Ishikawa (cell line): ENCODE results near the gene AGAP3.

Experiments
- CEBPB ChIP-seq: IDR thresholded peaks from 2 replicates; pipeline ENCODE4 v1.6.1; 2012
- CREB1 ChIP-seq: IDR thresholded peaks from 2 replicates; pipeline ENCODE4 v1.6.1; 2012; ENCODE audit warnings: low read depth
- EGR1 ChIP-seq: IDR thresholded peaks from 2 replicates; pipeline ENCODE4 v1.6.1; 2012
- EP300 ChIP-seq: IDR thresholded peaks from 2 replicates; pipeline ENCODE4 v1.6.1; 2012; ENCODE audit warnings: borderline replicate concordance
- FOXM1 ChIP-seq: IDR thresholded peaks from 2 replicates; pipeline ENCODE4 v1.6.1; 2012; ENCODE audit warnings: low read depth, borderline replicate concordance
- MAX ChIP-seq: IDR thresholded peaks from 2 replicates; pipeline ENCODE4 v1.6.1; 2012
- NFIC ChIP-seq: IDR thresholded peaks from 2 replicates; pipeline ENCODE4 v1.6.1; 2012
- RAD21 ChIP-seq: IDR thresholded peaks from 2 replicates; pipeline ENCODE4 v1.6.1; 2012; ENCODE audit warnings: low read depth
- REST ChIP-seq: IDR thresholded peaks from 2 replicates; pipeline ENCODE4 v1.6.1; 2012; ENCODE audit warnings: low read depth, mild to moderate bottlenecking
- TAF1 ChIP-seq: IDR thresholded peaks from 2 replicates; pipeline ENCODE4 v1.6.1; 2012; ENCODE audit warnings: low read depth, mild to moderate bottlenecking
- TCF12 ChIP-seq: IDR thresholded peaks from 2 replicates; pipeline ENCODE4 v1.6.1; 2012; ENCODE audit warnings: low read depth
- TEAD4 ChIP-seq: IDR thresholded peaks from 2 replicates; pipeline ENCODE4 v1.6.1; 2012
- USF1 ChIP-seq: IDR thresholded peaks from 2 replicates; pipeline ENCODE4 v1.6.1; 2012
- YY1 ChIP-seq: IDR thresholded peaks from 2 replicates; pipeline ENCODE4 v1.6.1; 2012; ENCODE audit warnings: low read depth
- ZBTB7A ChIP-seq: IDR thresholded peaks from 2 replicates; pipeline ENCODE4 v1.6.1; 2012; ENCODE audit warnings: low read depth

Gene AGAP3

GRCh38 chr7:151083824-151084160 lies 2.5 kb upstream of the AGAP3 start:
- no peak for TF ChIP-seq CREB1
- no peak for TF ChIP-seq TCF12

GRCh38 chr7:151085329-151085690 lies 965 bp upstream of the AGAP3 start:
- TF ChIP-seq CEBPB (no peak), TAF1 (no peak), REST (no peak), YY1 (no peak), RAD21 (no peak), EP300 (no peak), MAX (no peak), TCF12 (no peak), ZBTB7A (no peak), EGR1 (no peak), FOXM1 (no peak), NFIC (no peak), USF1 (no peak), TEAD4 (no peak), CREB1 (no peak)

GRCh38 chr7:151086802-151087244 lies 548 bp downstream of the AGAP3 start:
- TF ChIP-seq CREB1 (no peak), MAX (peak; percentile 72; the same call in 1 of the 2 replicates)

GRCh38 chr7:151087245-151088018 lies 1.2 kb downstream of the AGAP3 start:
- no peak for TF ChIP-seq TEAD4
- TF ChIP-seq TAF1: peak; percentile 17; the same call in 1 of the 2 replicates
- peak; percentile 64 for TF ChIP-seq ZBTB7A
- TF ChIP-seq USF1: no peak

- TF ChIP-seq REST: no peak
- no peak for TF ChIP-seq USF1
- no peak for TF ChIP-seq TAF1
- TF ChIP-seq NFIC: no peak
- TF ChIP-seq ZBTB7A: no peak
- TF ChIP-seq MAX: no peak
- TF ChIP-seq RAD21: no peak
- no peak for TF ChIP-seq EP300
- TF ChIP-seq YY1: no peak
- TF ChIP-seq CREB1: no peak
- TF ChIP-seq FOXM1: no peak
- no peak for TF ChIP-seq TCF12
- no peak for TF ChIP-seq EGR1
- TF ChIP-seq CEBPB: no peak
- no peak for TF ChIP-seq TEAD4
Observed at GRCh38 chr7:151088019-151088855, 2.0 kb downstream of the AGAP3 start.
